ENCODE measurements around the gene ABHD17C. TPM values are rescaled to one million over a fixed set of nuclear protein-coding genes. Genes with fewer than 3 reads are reported as not detected.

ABHD17C gene
- total and polyA plus RNA-seq, 5 donors from 2014 or later, result 0.32 to 1.4 (median 0.85) TPM

DNA sequence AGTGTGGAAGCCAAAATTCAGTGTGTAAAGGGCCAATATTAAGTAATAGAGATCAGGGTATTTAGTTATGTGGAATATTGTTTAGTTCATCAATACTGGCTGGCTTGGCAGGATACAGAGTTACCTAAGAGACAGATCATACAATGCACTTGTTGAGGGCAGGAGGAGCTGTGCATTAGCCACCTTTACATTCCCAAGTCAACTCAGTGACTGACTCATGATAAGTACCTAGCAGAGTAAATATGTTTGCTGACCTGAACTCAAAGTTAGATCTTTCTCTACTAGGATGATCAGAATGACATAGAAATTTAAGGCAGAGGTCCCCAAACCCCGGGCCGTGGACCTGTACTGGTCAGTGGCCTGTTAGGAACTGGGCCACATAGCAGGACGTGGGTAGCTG, 3.5 kb upstream of the ABHD17C start:
- H3K27me3 Mint-ChIP-seq, result peaks cover 12% of the 10 kb centered on the region

DNA sequence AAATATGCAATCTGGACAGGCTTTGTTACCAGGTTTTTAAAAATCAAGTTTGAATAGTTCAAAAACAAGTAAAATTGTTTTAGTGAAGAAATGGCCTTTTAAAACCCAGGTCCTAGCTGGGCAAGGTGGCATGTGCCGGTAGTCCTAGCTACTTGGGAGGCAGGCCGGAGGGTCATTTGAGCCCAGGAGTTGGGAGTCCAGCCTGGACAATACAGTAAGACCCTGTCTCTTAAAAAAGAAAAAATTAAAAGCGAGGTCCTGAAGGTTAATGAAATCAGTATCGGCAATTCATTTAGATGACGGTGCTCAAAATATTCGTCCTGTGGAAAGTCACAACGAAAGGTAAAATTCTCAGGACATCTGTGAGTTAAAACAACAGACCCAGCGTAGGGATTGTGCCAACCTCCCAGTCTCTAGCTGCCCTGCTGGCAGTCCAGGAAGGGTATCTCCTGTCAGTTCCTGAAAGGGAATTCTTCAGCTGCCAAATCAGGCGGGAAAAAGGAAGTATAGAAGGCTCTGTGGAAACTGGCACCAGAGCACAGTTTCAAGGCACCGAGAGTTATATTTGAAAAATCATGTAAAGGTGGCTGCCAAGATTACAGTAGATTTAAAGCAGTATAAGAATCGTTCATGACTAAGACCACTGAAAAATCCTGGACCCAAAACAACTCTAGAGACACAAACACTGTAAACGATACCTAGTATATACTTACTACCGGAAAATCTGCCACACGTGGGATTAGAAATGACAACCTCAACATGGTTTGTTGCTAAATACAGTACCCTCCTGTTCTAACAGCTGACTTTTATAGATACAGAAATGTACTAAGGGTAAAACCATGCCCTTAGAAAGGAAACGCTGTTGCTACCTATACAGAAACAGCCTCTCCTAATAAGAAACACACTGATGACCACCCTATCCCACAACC, 1.2 kb upstream of the ABHD17C start:
- ATAC-seq (ENCODE audit: low read depth in 2 of 2) (no peak), DNase-seq (no peak)
- peaks cover 10% of the 10 kb centered on the region for H3K27me3 Mint-ChIP-seq

More for the DNA sequence above, 3.5 kb upstream of the ABHD17C start:
- ATAC-seq (ENCODE audit: low read depth in 2 of 2) (no peak), DNase-seq (no peak)
- H3K4me1 ChIP-seq (ENCODE audit: control insufficient read depth, insufficient read depth, low read length, poor library complexity, severe bottlenecking), result peaks cover 15% of the 10 kb centered on the region
- no peaks in the 10 kb centered on the region for H3K36me3 Mint-ChIP-seq
- H3K9me3 Mint-ChIP-seq, result no peaks in the 10 kb centered on the region
- H3K27ac Mint-ChIP-seq, result peak overlapping the region in 1 of 3 donors; percentile 11
- no peak overlapping the region for H3K27ac ChIP-seq (ENCODE audit: insufficient read depth, low read length, poor library complexity, severe bottlenecking)
- H3K4me3 ChIP-seq (ENCODE audit: low read depth, low read length), result no peak overlapping the region
- no peaks in the 10 kb centered on the region for H3K9me3 ChIP-seq (ENCODE audit: control insufficient read depth in 2 of 2, low read length in 2 of 2)
- peaks cover 0 to 11% (median 10%) of the 10 kb centered on the region in 4 donors for H3K4me1 Mint-ChIP-seq
- H3K4me3 Mint-ChIP-seq, result peak overlapping the region in 1 of 4 donors; percentile 32
- peaks cover 3% of the 10 kb centered on the region for H3K27me3 ChIP-seq (ENCODE audit: control insufficient read depth, insufficient read depth, low read length)
- H3K36me3 ChIP-seq (ENCODE audit: control insufficient read depth, insufficient read depth, low read length), result no peaks in the 10 kb centered on the region

DNA sequence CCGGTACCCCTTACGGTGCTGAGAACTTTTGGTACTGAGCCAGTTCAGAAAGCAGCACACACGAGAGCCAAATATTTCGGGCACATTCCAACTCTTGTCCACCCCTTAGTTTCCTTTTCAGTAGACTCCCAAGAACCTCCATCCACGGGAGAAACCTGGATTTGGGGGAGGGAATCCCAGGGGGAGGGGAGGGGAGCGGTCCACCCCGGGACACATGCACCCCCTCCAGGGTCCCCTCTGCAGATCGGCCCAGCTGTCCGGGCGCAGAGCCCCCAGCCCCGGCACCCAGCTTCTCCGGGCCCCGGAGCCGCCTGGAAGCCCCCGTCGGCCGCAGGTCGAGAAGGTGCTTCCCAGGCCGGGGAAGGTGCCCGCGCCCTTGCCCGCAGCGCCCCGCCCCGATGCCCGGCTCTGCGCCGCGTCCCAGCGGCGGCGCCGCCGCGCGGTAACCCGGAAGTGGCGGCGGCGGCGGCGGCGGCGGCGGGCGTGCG, 455 bp upstream of the ABHD17C start:
- Histone ChIP-seq H3K4me1 (ENCODE audit: control insufficient read depth, insufficient read depth, low read length, poor library complexity, severe bottlenecking) (peaks cover 18% of the 10 kb centered on the region), H3K27ac (ENCODE audit: insufficient read depth, low read length, poor library complexity, severe bottlenecking) (no peak overlapping the region), H3K36me3 (ENCODE audit: control insufficient read depth, insufficient read depth, low read length) (no peaks in the 10 kb centered on the region), H3K4me3 (ENCODE audit: low read depth, low read length) (peak overlapping the region; percentile 80), H3K9me3 (ENCODE audit: control insufficient read depth in 2 of 2, low read length in 2 of 2) (no peaks in the 10 kb centered on the region), H3K27me3 (ENCODE audit: control insufficient read depth, insufficient read depth, low read length) (no peaks in the 10 kb centered on the region)
- Mint-ChIP-seq H3K27ac (peak overlapping the region in 2 of 3 donors; percentile 75 to 78), H3K9me3 (peaks cover 0 to 4% (median 0%) of the 10 kb centered on the region in 7 donors), H3K4me1 (peaks cover 0 to 17% (median 16%) of the 10 kb centered on the region in 4 donors), H3K4me3 (peak overlapping the region; percentile 88 to 93 (median 93)), H3K36me3 (no peaks in the 10 kb centered on the region), H3K27me3 (peaks cover 13% of the 10 kb centered on the region)
- ATAC-seq (ENCODE audit: low read depth in 2 of 2), result peak; percentile 18 to 29
- peak; percentile 2 to 24 (median 11) for DNase-seq

More for the DNA sequence above, 1.2 kb upstream of the ABHD17C start:
- Histone ChIP-seq H3K4me1 (ENCODE audit: control insufficient read depth, insufficient read depth, low read length, poor library complexity, severe bottlenecking) (peaks cover 18% of the 10 kb centered on the region), H3K27ac (ENCODE audit: insufficient read depth, low read length, poor library complexity, severe bottlenecking) (no peak overlapping the region), H3K27me3 (ENCODE audit: control insufficient read depth, insufficient read depth, low read length) (peaks cover 2% of the 10 kb centered on the region), H3K9me3 (ENCODE audit: control insufficient read depth in 2 of 2, low read length in 2 of 2) (no peaks in the 10 kb centered on the region), H3K4me3 (ENCODE audit: low read depth, low read length) (peak overlapping the region; percentile 80), H3K36me3 (ENCODE audit: control insufficient read depth, insufficient read depth, low read length) (no peaks in the 10 kb centered on the region)
- H3K36me3 Mint-ChIP-seq, result no peaks in the 10 kb centered on the region
- H3K9me3 Mint-ChIP-seq, result peaks cover 0 to 4% (median 0%) of the 10 kb centered on the region in 7 donors
- peak overlapping the region; percentile 88 to 93 (median 93) for H3K4me3 Mint-ChIP-seq
- peaks cover 0 to 17% (median 16%) of the 10 kb centered on the region in 4 donors for H3K4me1 Mint-ChIP-seq
- peak overlapping the region; percentile 75 to 85 (median 78) for H3K27ac Mint-ChIP-seq

DNA sequence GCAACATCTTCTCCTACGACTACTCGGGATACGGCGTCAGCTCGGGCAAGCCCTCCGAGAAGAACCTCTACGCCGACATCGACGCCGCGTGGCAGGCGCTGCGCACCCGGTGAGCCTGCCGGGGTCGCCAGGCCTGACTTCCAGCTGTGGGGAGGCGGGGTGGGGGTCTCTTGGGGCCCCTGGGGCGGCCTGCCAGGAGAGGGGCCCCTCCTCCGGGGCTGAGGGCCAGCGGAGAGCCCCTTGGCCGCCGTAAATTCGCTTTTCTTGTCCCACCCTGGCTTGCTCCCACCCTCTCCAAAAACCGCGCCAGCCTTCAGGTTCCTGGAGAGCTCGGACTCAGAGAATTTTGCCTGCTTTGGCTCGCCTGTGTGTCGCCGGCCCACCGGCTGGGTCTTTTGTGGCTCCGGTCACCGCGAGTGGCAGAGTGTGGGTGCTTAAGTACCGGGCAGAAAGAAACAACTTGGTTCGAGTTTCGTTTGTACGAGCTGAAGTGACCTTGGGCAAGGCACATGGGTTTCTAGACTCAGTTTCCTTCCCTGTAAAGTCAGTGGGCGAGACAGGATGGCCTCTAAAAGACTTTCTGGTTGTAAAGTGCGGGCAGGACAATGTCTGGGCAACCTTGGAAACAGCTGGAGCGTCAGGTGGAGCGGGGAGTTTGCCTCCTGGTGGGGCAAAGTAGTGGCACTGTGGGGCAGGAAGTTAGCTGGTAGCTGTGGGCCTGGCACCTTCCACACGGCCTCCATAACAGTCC, 976 bp downstream of the ABHD17C start:
- Mint-ChIP-seq H3K4me3 (peak overlapping the region; percentile 82 to 94 (median 90)), H3K4me1 (peaks cover 0 to 17% (median 16%) of the 10 kb centered on the region in 4 donors), H3K36me3 (no peaks in the 10 kb centered on the region), H3K27me3 (peaks cover 15% of the 10 kb centered on the region), H3K27ac (peak overlapping the region; percentile 52 to 81 (median 66)), H3K9me3 (peaks cover 0 to 4% (median 0%) of the 10 kb centered on the region in 7 donors)
- no peaks in the 10 kb centered on the region for H3K36me3 ChIP-seq (ENCODE audit: control insufficient read depth, insufficient read depth, low read length)
- H3K4me3 ChIP-seq (ENCODE audit: low read depth, low read length), result peak overlapping the region; percentile 71
- ATAC-seq (ENCODE audit: low read depth in 2 of 2), result no peak
- no peak overlapping the region for H3K27ac ChIP-seq (ENCODE audit: insufficient read depth, low read length, poor library complexity, severe bottlenecking)
- H3K27me3 ChIP-seq (ENCODE audit: control insufficient read depth, insufficient read depth, low read length), result no peaks in the 10 kb centered on the region
- DNase-seq, result peak in 2 of 3 donors; percentile 4 to 50
- no peaks in the 10 kb centered on the region for H3K9me3 ChIP-seq (ENCODE audit: control insufficient read depth in 2 of 2, low read length in 2 of 2)
- peaks cover 18% of the 10 kb centered on the region for H3K4me1 ChIP-seq (ENCODE audit: control insufficient read depth, insufficient read depth, low read length, poor library complexity, severe bottlenecking)

DNA sequence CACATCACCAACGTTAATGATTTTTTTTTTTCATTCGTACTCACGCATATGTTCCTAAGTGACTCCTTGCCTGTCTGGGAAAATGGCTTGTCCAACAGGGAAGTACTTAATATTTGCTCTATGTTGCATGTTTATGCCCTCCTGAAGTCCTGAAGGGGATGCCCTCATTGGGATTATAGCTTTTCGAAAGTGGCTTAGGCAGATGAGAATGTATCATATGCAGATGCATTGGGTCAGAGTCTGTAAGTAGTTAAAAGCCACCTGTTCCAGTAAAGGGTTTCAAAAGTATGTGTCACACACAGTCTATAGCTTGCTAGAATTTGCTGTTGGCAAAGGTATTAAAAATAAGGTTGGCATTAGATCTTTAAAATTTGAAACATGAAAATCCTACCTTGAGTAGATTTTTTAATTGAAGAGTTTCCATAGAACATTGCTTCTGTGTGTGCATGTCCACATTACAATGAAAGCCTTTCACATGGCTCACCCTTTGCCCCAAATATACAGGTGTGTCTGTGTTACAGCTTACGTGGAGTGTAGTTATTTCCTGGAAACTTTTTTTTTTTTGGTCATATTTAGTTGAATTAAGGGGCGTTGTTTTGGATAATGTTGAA, 2.1 kb downstream of the ABHD17C start:
- peaks cover 0 to 4% (median 0%) of the 10 kb centered on the region in 7 donors for H3K9me3 Mint-ChIP-seq
- no peaks in the 10 kb centered on the region for H3K36me3 Mint-ChIP-seq
- no peak for DNase-seq
- H3K9me3 ChIP-seq (ENCODE audit: control insufficient read depth in 2 of 2, low read length in 2 of 2), result no peaks in the 10 kb centered on the region
- no peak overlapping the region for H3K27ac ChIP-seq (ENCODE audit: insufficient read depth, low read length, poor library complexity, severe bottlenecking)
- H3K4me3 ChIP-seq (ENCODE audit: low read depth, low read length), result no peak overlapping the region
- peaks cover 15% of the 10 kb centered on the region for H3K27me3 Mint-ChIP-seq
- no peaks in the 10 kb centered on the region for H3K27me3 ChIP-seq (ENCODE audit: control insufficient read depth, insufficient read depth, low read length)
- ATAC-seq (ENCODE audit: low read depth in 2 of 2), result no peak
- no peak overlapping the region for H3K27ac Mint-ChIP-seq
- peaks cover 0 to 17% (median 16%) of the 10 kb centered on the region in 4 donors for H3K4me1 Mint-ChIP-seq
- peaks cover 18% of the 10 kb centered on the region for H3K4me1 ChIP-seq (ENCODE audit: control insufficient read depth, insufficient read depth, low read length, poor library complexity, severe bottlenecking)
- peak overlapping the region; percentile 82 to 94 (median 90) for H3K4me3 Mint-ChIP-seq
- no peaks in the 10 kb centered on the region for H3K36me3 ChIP-seq (ENCODE audit: control insufficient read depth, insufficient read depth, low read length)

DNA sequence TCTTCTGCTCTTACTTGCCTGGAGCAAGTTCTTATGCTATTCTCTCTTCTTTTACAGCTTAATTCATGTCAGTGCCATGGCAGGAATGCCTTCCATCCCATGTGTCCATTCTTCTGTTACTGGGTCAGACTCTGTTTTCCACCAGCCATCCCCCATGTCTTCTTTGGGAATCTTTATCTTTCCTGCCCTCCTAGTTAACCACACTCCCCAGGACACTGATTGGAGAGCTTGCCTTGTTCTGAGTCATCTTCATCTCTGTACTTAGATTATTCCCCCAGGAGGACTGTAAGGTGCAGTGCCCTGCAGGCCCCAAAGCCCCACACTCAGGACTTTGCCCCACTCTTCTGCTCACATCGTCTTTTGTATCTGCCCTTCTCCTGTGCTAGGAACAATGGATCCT, 3.6 kb downstream of the ABHD17C start:
- H3K36me3 Mint-ChIP-seq, result no peaks in the 10 kb centered on the region
- peaks cover 0 to 4% (median 0%) of the 10 kb centered on the region in 7 donors for H3K9me3 Mint-ChIP-seq
- H3K4me3 Mint-ChIP-seq, result peak overlapping the region in 1 of 4 donors; percentile 4
- peaks cover 0 to 17% (median 16%) of the 10 kb centered on the region in 4 donors for H3K4me1 Mint-ChIP-seq
- Histone ChIP-seq H3K9me3 (ENCODE audit: control insufficient read depth in 2 of 2, low read length in 2 of 2) (no peaks in the 10 kb centered on the region), H3K36me3 (ENCODE audit: control insufficient read depth, insufficient read depth, low read length) (no peaks in the 10 kb centered on the region), H3K27ac (ENCODE audit: insufficient read depth, low read length, poor library complexity, severe bottlenecking) (no peak overlapping the region), H3K4me1 (ENCODE audit: control insufficient read depth, insufficient read depth, low read length, poor library complexity, severe bottlenecking) (peaks cover 18% of the 10 kb centered on the region), H3K27me3 (ENCODE audit: control insufficient read depth, insufficient read depth, low read length) (no peaks in the 10 kb centered on the region), H3K4me3 (ENCODE audit: low read depth, low read length) (no peak overlapping the region)
- H3K27ac Mint-ChIP-seq, result peak overlapping the region in 1 of 3 donors; percentile 8
- ATAC-seq (ENCODE audit: low read depth in 2 of 2), result no peak
- DNase-seq, result no peak
- H3K27me3 Mint-ChIP-seq, result peaks cover 15% of the 10 kb centered on the region

DNA sequence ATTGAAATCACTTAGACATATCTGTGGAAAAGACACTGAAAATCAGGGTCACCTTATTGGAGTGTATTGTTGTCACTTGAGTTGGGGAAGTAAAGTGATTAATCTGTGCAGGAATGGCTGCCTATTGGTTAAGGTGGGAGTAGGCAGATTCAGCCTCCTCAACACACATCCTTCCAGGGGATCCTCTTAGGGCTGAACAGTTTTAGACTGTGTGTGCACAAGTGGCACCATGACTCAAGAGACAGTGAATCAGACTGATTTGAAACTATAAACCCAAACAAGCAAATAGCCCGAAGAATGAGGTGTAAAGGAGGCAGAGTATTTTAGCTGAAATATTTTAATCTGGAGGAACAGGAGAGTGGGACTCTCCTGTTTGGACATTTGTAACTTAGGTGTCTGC, 4.9 kb downstream of the ABHD17C start:
- H3K27ac Mint-ChIP-seq, result no peak overlapping the region
- Histone ChIP-seq H3K27ac (ENCODE audit: insufficient read depth, low read length, poor library complexity, severe bottlenecking) (no peak overlapping the region), H3K4me3 (ENCODE audit: low read depth, low read length) (no peak overlapping the region), H3K9me3 (ENCODE audit: control insufficient read depth in 2 of 2, low read length in 2 of 2) (no peaks in the 10 kb centered on the region), H3K4me1 (ENCODE audit: control insufficient read depth, insufficient read depth, low read length, poor library complexity, severe bottlenecking) (peaks cover 11% of the 10 kb centered on the region), H3K27me3 (ENCODE audit: control insufficient read depth, insufficient read depth, low read length) (no peaks in the 10 kb centered on the region), H3K36me3 (ENCODE audit: control insufficient read depth, insufficient read depth, low read length) (no peaks in the 10 kb centered on the region)
- no peaks in the 10 kb centered on the region for H3K36me3 Mint-ChIP-seq
- ATAC-seq (ENCODE audit: low read depth in 2 of 2) (no peak), DNase-seq (no peak)
- H3K4me1 Mint-ChIP-seq, result peaks cover 0 to 12% (median 11%) of the 10 kb centered on the region in 4 donors
- no peak overlapping the region for H3K4me3 Mint-ChIP-seq
- peaks cover 0 to 4% (median 0%) of the 10 kb centered on the region in 7 donors for H3K9me3 Mint-ChIP-seq
- peaks cover 15% of the 10 kb centered on the region for H3K27me3 Mint-ChIP-seq
